ENCODE data around the gene TCP11L2.

The TCP11L2 gene

DNA sequence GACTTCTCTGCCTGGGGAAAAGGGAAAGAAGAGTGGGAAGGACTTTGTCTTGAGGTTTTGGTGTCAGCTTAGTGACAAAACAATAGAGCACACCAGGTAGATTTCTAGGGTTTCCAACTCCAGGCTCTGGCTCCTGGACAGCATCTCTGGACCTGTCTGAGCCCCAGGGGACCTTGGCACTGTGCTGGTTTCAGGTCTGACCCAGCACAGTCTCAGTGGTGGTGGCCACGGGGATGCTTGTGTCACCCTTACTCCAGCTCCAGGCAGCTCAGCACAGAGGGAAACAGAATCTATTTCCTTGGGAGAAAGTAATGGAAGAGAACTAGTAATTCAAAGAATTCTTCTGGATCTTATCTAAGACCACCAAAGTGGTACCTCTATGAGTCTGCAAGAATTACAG lies 43.6 kb upstream of the TCP11L2 start:
- TF ChIP-seq CTCF (IDR thresholded peaks at IDR 0.05; ENCODE audit: borderline replicate concordance, control extremely low read depth, extremely low read depth, insufficient read depth, missing control alignments): no peak
- DNase-seq (ENCODE audit: low spot score): no peak
- in situ Hi-C loops (cut with MboI; ENCODE audit: low sequenced_read_pairs, unreplicated experiment): no loop called here

DNA sequence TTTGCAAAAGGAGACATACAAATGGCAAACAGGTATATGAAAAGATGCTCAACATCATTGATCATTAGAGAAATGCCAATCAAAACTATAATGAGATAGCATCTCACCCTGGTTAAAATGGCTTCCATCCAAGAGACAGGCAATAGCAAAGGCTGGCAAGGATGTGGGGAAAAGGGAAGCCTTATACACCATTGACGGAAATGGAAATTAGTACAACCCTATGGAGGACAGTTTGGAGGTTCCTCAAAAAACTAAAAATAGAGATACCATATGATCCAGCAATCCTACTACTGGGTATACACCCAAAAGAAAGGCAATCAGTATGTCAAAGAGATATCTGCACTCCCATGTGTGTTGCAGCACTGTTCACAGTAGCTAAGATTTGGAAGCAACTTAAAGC lies 37.4 kb upstream of the TCP11L2 start:
- in situ Hi-C loops (cut with MboI; ENCODE audit: low sequenced_read_pairs, unreplicated experiment): no loop called here
- no peak for TF ChIP-seq CTCF (IDR thresholded peaks at IDR 0.05; ENCODE audit: borderline replicate concordance, control extremely low read depth, extremely low read depth, insufficient read depth, missing control alignments)
- DNase-seq (ENCODE audit: low spot score): no peak

- no peak for TF ChIP-seq CTCF (IDR thresholded peaks at IDR 0.05; ENCODE audit: borderline replicate concordance, control extremely low read depth, extremely low read depth, insufficient read depth, missing control alignments)
- in situ Hi-C loops (cut with MboI; ENCODE audit: low sequenced_read_pairs, unreplicated experiment): no loop called here
- DNase-seq (ENCODE audit: low spot score): no peak
Observed at GRCh38 chr12:106267535-106267934, 35.0 kb upstream of the TCP11L2 start.

DNA sequence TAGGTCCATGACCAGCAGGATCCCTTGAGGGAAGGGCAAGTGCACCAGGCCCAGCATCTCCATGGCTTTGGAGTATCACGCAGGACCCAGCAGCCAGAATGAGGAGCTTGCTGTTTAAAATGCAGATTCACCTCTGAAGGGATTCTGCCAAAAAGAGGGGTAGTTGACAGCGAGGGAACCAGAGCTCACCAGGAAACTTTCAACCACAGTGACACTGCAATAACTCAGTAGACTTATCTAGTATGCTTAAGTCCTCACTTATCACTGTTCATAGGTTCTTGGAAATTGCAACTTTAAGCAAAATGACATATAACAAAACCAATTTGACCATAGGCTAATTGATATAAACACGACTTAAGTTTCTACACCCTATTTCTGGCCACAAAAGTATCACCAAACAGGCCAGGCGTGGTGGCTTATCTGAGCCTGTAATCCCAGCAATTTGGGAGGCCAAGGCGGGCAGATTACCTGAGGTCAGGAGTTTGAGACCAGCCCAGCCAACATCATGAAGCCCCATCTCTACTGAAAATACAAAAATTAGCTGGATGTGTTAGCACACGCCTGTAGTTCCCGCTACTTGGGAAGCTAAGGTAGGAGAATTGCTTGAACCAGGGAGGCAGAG lies 33.3 kb upstream of the TCP11L2 start:
- TF ChIP-seq CTCF (IDR thresholded peaks at IDR 0.05; ENCODE audit: borderline replicate concordance, control extremely low read depth, extremely low read depth, insufficient read depth, missing control alignments): no peak
- DNase-seq (ENCODE audit: low spot score): no peak
- in situ Hi-C loops (cut with MboI; ENCODE audit: low sequenced_read_pairs, unreplicated experiment): no loop called here

GRCh38 chr12:106271575-106272505 lies 30.7 kb upstream of the TCP11L2 start:
- TF ChIP-seq CTCF (IDR thresholded peaks at IDR 0.05; ENCODE audit: borderline replicate concordance, control extremely low read depth, extremely low read depth, insufficient read depth, missing control alignments): no peak
- in situ Hi-C loops (cut with MboI; ENCODE audit: low sequenced_read_pairs, unreplicated experiment): no loop called here
- DNase-seq (ENCODE audit: low spot score): no peak

DNA sequence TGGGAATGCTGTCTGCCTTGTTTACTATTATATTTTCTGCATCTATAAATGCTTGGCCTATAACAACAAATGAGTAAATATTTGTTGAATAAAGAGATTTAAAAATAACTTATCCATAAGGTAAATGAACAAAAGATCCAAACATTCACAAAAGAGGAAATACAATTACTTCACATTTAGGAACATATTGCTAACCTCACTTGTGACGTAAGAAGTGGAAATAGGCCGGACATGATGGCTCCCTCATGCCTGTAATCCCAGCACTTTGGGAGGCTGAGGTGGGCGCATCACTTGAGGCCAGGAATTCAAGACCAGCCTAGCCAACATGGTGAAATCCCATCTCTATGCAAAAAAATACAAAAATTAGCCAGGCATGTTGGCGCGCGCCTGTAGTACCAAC lies 29.0 kb upstream of the TCP11L2 start:
- no peak for DNase-seq (ENCODE audit: low spot score)
- TF ChIP-seq CTCF (IDR thresholded peaks at IDR 0.05; ENCODE audit: borderline replicate concordance, control extremely low read depth, extremely low read depth, insufficient read depth, missing control alignments): no peak
- in situ Hi-C loops (cut with MboI; ENCODE audit: low sequenced_read_pairs, unreplicated experiment): no loop called here

Data from GM13976 (cell line).